K562 (cell line): ENCODE data around the gene INPP5D. TPM values are rescaled to one million over a fixed set of nuclear protein-coding genes. Genes with fewer than 3 reads are reported as not detected.
A peak's percentile ranks its signal among the peaks of the same experiment; 100 is the strongest.

Source experiments
- ATAC-seq: fragments of 200-7000 bp; cut with Tn5 transposase; 3 replicates; pipeline ENCODE4 v1.9.1; 2020; ENCODE audit warnings: moderate library complexity
- BruUV-seq: library from RNA; stranded (reverse); fragments of 400-500 nt; replicated peaks from 2 replicates; lab custom pipeline; 2021; lab: Mats Ljungman, UMichigan
- CTCF ChIA-PET: fragments of 300-600 bp; formaldehyde crosslinking; extraction: SDS; loops from one replicate; lab custom pipeline; 2021; ENCODE audit warnings: low intra/inter-chr PET ratio; lab: Yijun Ruan, JAX
- POLR2A ChIA-PET: fragments of 300-600, 350-650 bp; sonication (Branson Sonifier 250); formaldehyde crosslinking; extraction: SDS; loops from one replicate; lab custom pipeline; 2021; ENCODE audit warnings: antibody characterized with exemption, inconsistent platforms; lab: Yijun Ruan, JAX
- DNase-seq, 4 experiments: peaks; one replicate each; pipeline versions ENCODE4 v3.0.0 to v3.0.0-alpha.2; 2011 to 2018; ENCODE audit warnings: low spot score in 3 of 4, mixed read lengths in 3 of 4; ENCODE audit errors: extremely low read depth in 1 of 4
- FAIRE-seq: peaks from 2 replicates; lab custom pipeline; 2011; peaks lifted over from hg19 to GRCh38; lab: Jason Lieb, UNC
- H2AFZ ChIP-seq: 2 replicates; pipeline ENCODE4 v1.6.0; 2011; ENCODE audit warnings: low read depth, low read length, control low read depth, inconsistent platforms
- H3K27ac ChIP-seq: fragments of 200-600 bp; 3 replicates; pipeline ENCODE4 v1.8.0; 2011; ENCODE audit warnings: low read depth, mild to moderate bottlenecking, control low read depth, inconsistent platforms, low read length, moderate library complexity, mixed read lengths; ENCODE audit errors: extremely low read depth
- H3K27me3 ChIP-seq, 2 experiments: fragments of 300-600 bp in 1 of 2; 2 replicates in 1 of 2; 3 replicates in 1 of 2; pipeline versions ENCODE4 v1.6.0 to v1.8.0; 2011; ENCODE audit warnings: inconsistent platforms in 2 of 2, low read length in 2 of 2, mild to moderate bottlenecking in 1 of 2, mixed read lengths in 1 of 2, moderate library complexity in 1 of 2; ENCODE audit not compliant: control insufficient read depth in 2 of 2, insufficient read depth in 2 of 2
- H3K36me3 ChIP-seq: fragments of 300-600 bp; 3 replicates; pipeline ENCODE4 v1.8.0; 2011; ENCODE audit warnings: mild to moderate bottlenecking, low read length, inconsistent platforms; ENCODE audit not compliant: control insufficient read depth, insufficient read depth
- H3K4me1 ChIP-seq, 2 experiments: fragments of 200-600 bp in 1 of 2; replicated peaks in 1 of 2; 2 replicates in 1 of 2; 3 replicates in 1 of 2; pipeline versions ENCODE4 v1.5.1 to v1.8.0; 2011; ENCODE audit warnings: inconsistent platforms in 2 of 2, low read length in 2 of 2, mild to moderate bottlenecking in 1 of 2, mixed read lengths in 1 of 2, moderate library complexity in 1 of 2; ENCODE audit not compliant: control insufficient read depth in 2 of 2, insufficient read depth in 2 of 2
- H3K4me2 ChIP-seq: 2 replicates; pipeline ENCODE4 v1.6.1; 2011; ENCODE audit warnings: low read length, control low read depth, inconsistent platforms, mixed read lengths; ENCODE audit not compliant: insufficient read depth
- H3K4me3 ChIP-seq: fragments of 200-600 bp; sonication (generic), shearing (Covaris generic); 2 replicates; pipeline ENCODE4 v1.5.1; 2016; ENCODE audit warnings: control low read depth, inconsistent platforms
- H3K79me2 ChIP-seq: fragments of 200-600 bp; 3 replicates; pipeline ENCODE4 v1.8.0; 2011; ENCODE audit warnings: low read length, inconsistent platforms; ENCODE audit not compliant: control insufficient read depth, insufficient read depth
- H3K9ac ChIP-seq, 2 experiments: 2 replicates each; pipeline versions ENCODE4 v1.6.0 to v1.6.1; 2011; ENCODE audit warnings: low read depth in 2 of 2, low read length in 2 of 2, control low read depth in 1 of 2, inconsistent platforms in 1 of 2, mild to moderate bottlenecking in 1 of 2, mixed read lengths in 1 of 2; ENCODE audit not compliant: insufficient read depth in 1 of 2
- H3K9me1 ChIP-seq: one replicate; pipeline ENCODE4 v1.6.0; 2011; ENCODE audit warnings: inconsistent platforms, mild to moderate bottlenecking, low read length, moderate library complexity; ENCODE audit not compliant: control insufficient read depth, insufficient read depth
- H3K9me3 ChIP-seq: replicated peaks from 2 replicates; pipeline ENCODE4 v1.5.1; 2011; ENCODE audit warnings: low read depth, low read length, inconsistent platforms; ENCODE audit not compliant: control insufficient read depth, insufficient read depth
- H4K20me1 ChIP-seq: replicated peaks from 2 replicates; pipeline ENCODE4 v1.6.1; 2011; ENCODE audit warnings: low read length, inconsistent platforms, mixed read lengths; ENCODE audit not compliant: control insufficient read depth, insufficient read depth
- KLF13 ChIP-seq: fragments of 450-650 bp; IDR thresholded peaks from 2 replicates; pipeline ENCODE4 v1.6.1; 2016; ENCODE audit warnings: missing genetic modification characterization, low read depth, mild to moderate bottlenecking, missing compliant biosample characterization, moderate library complexity, borderline replicate concordance
- PRDM10 ChIP-seq: fragments of 450-650 bp; IDR thresholded peaks from 2 replicates; pipeline ENCODE4 v1.6.1; 2018; ENCODE audit not compliant: partially characterized antibody
- WGBS: fragments of 100-300 bp; shearing (Covaris generic); methylation state at CpG from one replicate; pipeline ENCODE4 v1.1.6; 2016; ENCODE audit warnings: low coverage, mixed read lengths; ENCODE audit not compliant: insufficient coverage; ENCODE audit errors: missing lambda C conversion rate; 5-methylcytosine and 5-hydroxymethylcytosine counted together
- in situ Hi-C: fragments of 300-500 bp; cut with MboI; formaldehyde crosslinking; loops from 4 replicates; pipeline ENCODE4 v1.15.0; 2018; ENCODE audit warnings: inconsistent platforms, mixed read lengths
- intact Hi-C: fragments of 100-400 bp; cut with micrococcal nuclease; formaldehyde crosslinking; loops from 2 replicates; pipeline ENCODE4 v1.14.2; 2022
- polyA plus RNA-seq, 8 experiments: library from polyadenylated mRNA; depleted of rRNA in 4 of 8; stranded (reverse) in 5 of 8; unstranded in 3 of 8; fragments of >200 nt; fragmentation: Nextera tagmentation in 2 of 8; fragmentation: Illumina TruSeq in 1 of 8; extraction: Ambion mirVana in 2 of 8; extraction: Trizol in 1 of 8; gene quantifications; 2 replicates each; pipeline versions ENCODE4 v1.2.1 to v1.2.3, GENCODE V29; 2011 to 2014; ENCODE audit warnings: inconsistent platforms in 1 of 8, missing spikeins in 1 of 8
- total RNA-seq, 7 experiments: library from RNA; depleted of rRNA in 6 of 7; stranded (reverse); fragments of >200 nt in 6 of 7; fragmentation: Illumina TruSeq in 2 of 7; extraction: Trizol in 2 of 7; gene quantifications; 2 replicates each; pipeline versions ENCODE4 v1.2.1 to v1.2.3, GENCODE V29; 2011 to 2021; ENCODE audit warnings: low replicate concordance in 1 of 7

The INPP5D gene
- total and polyA plus RNA-seq, 9 of the 15 experiments (the other 6 are each of a cell fraction or from before 2014, with no cell fraction given), result 0.55 to 6.2 (median 2.2) TPM

DNA sequence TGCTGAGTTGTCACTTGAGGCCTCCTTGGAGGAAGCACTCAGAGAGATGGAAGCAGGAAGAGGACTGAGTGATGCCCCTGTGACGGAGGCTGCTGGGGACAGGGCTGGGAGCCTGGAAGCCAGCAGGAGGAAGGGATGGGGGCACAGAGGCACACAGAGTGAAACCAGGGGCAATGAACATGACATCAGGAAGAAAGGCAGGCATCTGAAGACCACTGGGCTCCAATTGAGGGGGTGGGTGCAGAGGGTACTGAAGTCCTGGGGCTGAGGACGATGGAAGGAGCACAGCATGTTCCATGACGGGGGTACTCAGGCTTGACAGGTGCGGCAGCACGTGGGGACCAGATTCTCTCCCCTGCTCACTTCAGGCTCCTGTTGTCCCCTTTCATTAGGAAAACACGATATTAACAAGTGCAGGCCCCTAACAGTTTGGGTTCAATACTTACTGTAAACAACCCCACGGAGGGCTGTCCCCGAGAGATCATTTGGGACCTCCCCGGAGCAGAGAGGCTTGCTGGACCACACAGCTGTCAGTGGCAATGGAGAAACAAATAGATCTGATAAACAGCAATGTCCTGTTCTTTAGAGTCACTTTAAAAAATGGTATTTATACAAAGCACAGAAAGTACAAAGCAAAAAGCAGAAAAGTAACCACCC, 8.7 kb downstream of the INPP5D start:
- FAIRE-seq, result no peak
- in situ Hi-C loops, result no loop called here
- TF ChIP-seq PRDM10 (peak; percentile 43), KLF13 (tag) (no peak)
- TF ChIP-seq, all 486 proteins: peak for 1
- no peak overlapping the region for H3K27ac ChIP-seq
- H3K4me3 ChIP-seq, result no peak overlapping the region
- H3K4me2 ChIP-seq, result no peak overlapping the region
- POLR2A ChIA-PET, result no interaction called here
- H3K9me3 ChIP-seq, result peaks cover 3% of the 10 kb centered on the region; the same call in 1 of the 2 replicates
- no peaks in the 10 kb centered on the region for H3K9me1 ChIP-seq
- H3K27me3 ChIP-seq, result no peaks in the 10 kb centered on the region
- no peak overlapping the region for H3K9ac ChIP-seq
- no peaks in the 10 kb centered on the region for H3K36me3 ChIP-seq
- DNase-seq (no peak), ATAC-seq (no peak)
- 40% methylated on average over 9 of the region's 9 CpGs for WGBS
- no peak overlapping the region for H2AFZ ChIP-seq
- no TSS peak for BruUV-seq
- H4K20me1 ChIP-seq, result no peaks in the 10 kb centered on the region
- H3K4me1 ChIP-seq, result peaks cover 0 to 11% of the 10 kb centered on the region in 2 experiments; a peak in 4 of 5 replicates
- CTCF ChIA-PET, result no interaction called here
- intact Hi-C loops, result no loop called here
- H3K79me2 ChIP-seq, result no peaks in the 10 kb centered on the region
